Esophagus squamous epithelium (tissue), 5 donors: ENCODE data around the gene CACNA2D3. TPM values are rescaled to one million over a fixed set of nuclear protein-coding genes. Genes with fewer than 3 reads are reported as not detected.

ENCODE experiments used
- DNase-seq: peaks from one replicate; lab custom pipeline; 2025; lab: John Stamatoyannopoulos, UW
- H3K27ac ChIP-seq, 4 donors: fragments of 200-600 bp; sonication (generic); one replicate each; pipeline ENCODE4 v1.5.1; 2016 to 2019; ENCODE audit warnings: mild to moderate bottlenecking in 1 of 4
- H3K27me3 ChIP-seq, 4 donors: fragments of 200-600 bp; sonication (generic); 1 replicate in 3 of 4; 2 replicates in 1 of 4; pipeline versions ENCODE4 v1.5.1 to v1.6.0; 2017 to 2021; ENCODE audit warnings: antibody characterized with exemption in 1 of 4
- H3K36me3 ChIP-seq, 3 donors: fragments of 200-600 bp; sonication (generic); one replicate each; pipeline ENCODE4 v1.5.1; 2016 to 2019
- H3K4me1 ChIP-seq, 3 donors: fragments of 200-600 bp; sonication (generic); one replicate each; pipeline ENCODE4 v1.5.1; 2017 to 2019
- H3K4me3 ChIP-seq, 4 donors: fragments of 200-600 bp; sonication (generic); 1 replicate in 3 of 4; 2 replicates in 1 of 4; pipeline ENCODE4 v1.5.1; 2016 to 2019; ENCODE audit warnings: mild to moderate bottlenecking in 2 of 4, moderate library complexity in 1 of 4
- H3K9me3 ChIP-seq, 3 donors: fragments of 200-600 bp; sonication (generic); one replicate each; pipeline ENCODE4 v1.5.1; 2016 to 2019
- CTCF ChIP-seq, 6 experiments: fragments of 450-650 bp in 4 of 6; fragments of 200-600 bp in 2 of 6; sonication (generic) in 2 of 6; IDR thresholded peaks; one replicate each; pipeline ENCODE4 v1.5.1; 2016 to 2019; ENCODE audit warnings: antibody characterized with exemption in 6 of 6, mild to moderate bottlenecking in 4 of 6, moderate library complexity in 4 of 6
- POLR2A ChIP-seq, 4 donors: fragments of 450-650 bp; IDR thresholded peaks; one replicate each; pipeline ENCODE4 v1.6.1; 2017; ENCODE audit warnings: antibody characterized with exemption in 4 of 4, mild to moderate bottlenecking in 4 of 4, moderate library complexity in 3 of 4
- WGBS, 2 donors: methylation state at CpG; one replicate each; pipeline ENCODE4 v1.1.5; 2018; 5-methylcytosine and 5-hydroxymethylcytosine counted together
- intact Hi-C: fragments of 100-400 bp; cut with DNase I; formaldehyde crosslinking; loops from one replicate; pipeline ENCODE4 v1.15.0; 2022
- total RNA-seq, 4 donors: library from RNA; depleted of rRNA; stranded (reverse); fragments of >200 nt; gene quantifications; one replicate each; pipeline ENCODE4 v1.1.0, GENCODE V29; 2016
- donor health status: DM: yes; HTN: yes; CAD: no.

Gene CACNA2D3
- total RNA-seq, 4 donors from 2014 or later, result 1.2 to 7.1 (median 5.1) TPM

- H3K36me3 ChIP-seq, result no peaks in the 10 kb centered on the region
- H3K27me3 ChIP-seq, result no peaks in the 10 kb centered on the region
- H3K9me3 ChIP-seq, result peaks cover 0 to 8% (median 6%) of the 10 kb centered on the region in 3 donors
- DNase-seq, result no peak
- 27 to 31% methylated on average over 2 to 5 of the region's 5 CpGs for WGBS, 2 donors
- H3K27ac ChIP-seq, result peak overlapping the region in 1 of 4 donors; percentile 39
- intact Hi-C loops, result no loop called here
- H3K4me1 ChIP-seq, result peaks cover 0 to 24% (median 0%) of the 10 kb centered on the region in 3 donors
- H3K4me3 ChIP-seq, result no peak overlapping the region
- TF ChIP-seq POLR2A (IDR thresholded peaks at IDR 0.05), result no peak
- no peak for TF ChIP-seq CTCF (IDR thresholded peaks at IDR 0.05)
Measured at GRCh38 chr3:55059027-55059629, 936.8 kb downstream of the CACNA2D3 start.

- H3K9me3 ChIP-seq, result no peaks in the 10 kb centered on the region
- H3K27me3 ChIP-seq, result no peaks in the 10 kb centered on the region
- DNase-seq, result no peak
- no peaks in the 10 kb centered on the region for H3K36me3 ChIP-seq
- intact Hi-C loops, result no loop called here
- TF ChIP-seq POLR2A (IDR thresholded peaks at IDR 0.05), result no peak
- TF ChIP-seq CTCF (IDR thresholded peaks at IDR 0.05), result no peak
- peaks cover 0 to 24% (median 0%) of the 10 kb centered on the region in 3 donors for H3K4me1 ChIP-seq
- H3K4me3 ChIP-seq, result no peak overlapping the region
- WGBS, 2 donors, result 27 to 52% methylated on average over 5 of the region's 5 CpGs
- no peak overlapping the region for H3K27ac ChIP-seq
Measured at GRCh38 chr3:55060896-55061719, 938.8 kb downstream of the CACNA2D3 start.

- 41 to 51% methylated on average over 2 of the region's 2 CpGs for WGBS, 2 donors
- H3K9me3 ChIP-seq, result no peaks in the 10 kb centered on the region
- H3K36me3 ChIP-seq, result no peaks in the 10 kb centered on the region
- H3K27me3 ChIP-seq, result no peaks in the 10 kb centered on the region
- no peak for DNase-seq
- H3K4me1 ChIP-seq, result peaks cover 0 to 24% (median 0%) of the 10 kb centered on the region in 3 donors
- intact Hi-C loops, result no loop called here
- H3K27ac ChIP-seq, result no peak overlapping the region
- TF ChIP-seq CTCF (IDR thresholded peaks at IDR 0.05), result no peak
- TF ChIP-seq POLR2A (IDR thresholded peaks at IDR 0.05), result no peak
- H3K4me3 ChIP-seq, result no peak overlapping the region
Measured at GRCh38 chr3:55061720-55062034, 939.3 kb downstream of the CACNA2D3 start.

- intact Hi-C loops, result no loop called here
- H3K27ac ChIP-seq, result no peak overlapping the region
- H3K4me1 ChIP-seq, result peaks cover 0 to 22% (median 0%) of the 10 kb centered on the region in 3 donors
- H3K27me3 ChIP-seq, result no peaks in the 10 kb centered on the region
- TF ChIP-seq POLR2A (IDR thresholded peaks at IDR 0.05) (no peak), CTCF (IDR thresholded peaks at IDR 0.05) (no peak)
- WGBS, 2 donors, result no CpG with 5 or more reads among the region's 2 CpGs
- no peaks in the 10 kb centered on the region for H3K9me3 ChIP-seq
- H3K36me3 ChIP-seq, result no peaks in the 10 kb centered on the region
- DNase-seq, result no peak
- no peak overlapping the region for H3K4me3 ChIP-seq
Measured at GRCh38 chr3:55064164-55064563, 941.8 kb downstream of the CACNA2D3 start.

- H3K4me1 ChIP-seq, result peaks cover 0 to 14% (median 0%) of the 10 kb centered on the region in 3 donors
- intact Hi-C loops, result no loop called here
- no peaks in the 10 kb centered on the region for H3K36me3 ChIP-seq
- H3K4me3 ChIP-seq, result no peak overlapping the region
- TF ChIP-seq POLR2A (IDR thresholded peaks at IDR 0.05), result no peak
- no peak for TF ChIP-seq CTCF (IDR thresholded peaks at IDR 0.05)
- H3K27ac ChIP-seq, result no peak overlapping the region
- H3K9me3 ChIP-seq, result no peaks in the 10 kb centered on the region
- WGBS, 2 donors, result 72 to 84% methylated on average over 4 of the region's 4 CpGs
- H3K27me3 ChIP-seq, result no peaks in the 10 kb centered on the region
- DNase-seq, result no peak
Measured at GRCh38 chr3:55065331-55065730, 943.0 kb downstream of the CACNA2D3 start.
